ENCODE measurements around the gene SNUPN.

GRCh38 chr15:75631935-75632334 is 6.4 kb upstream of the SNUPN start:
- TF ChIP-seq CTCF (IDR thresholded peaks at IDR 0.05 in 4 of 5, conservative IDR thresholded peaks at IDR 0.05 in 1 of 5) (no peak), POLR2A (IDR thresholded peaks at IDR 0.05) (no peak)

All from gastrocnemius medialis (tissue), 4 donors.